ENCODE data around the gene TRIP4. TPM values are rescaled to one million over a fixed set of nuclear protein-coding genes. Genes with fewer than 3 reads are reported as not detected.
"Not testable (repeated sequence)": the region's sequence is repeated elsewhere in the genome, so short reads cannot be mapped to it uniquely, and the experiment has no call there.

TRIP4 gene
- total RNA-seq: 9.4 TPM

DNA sequence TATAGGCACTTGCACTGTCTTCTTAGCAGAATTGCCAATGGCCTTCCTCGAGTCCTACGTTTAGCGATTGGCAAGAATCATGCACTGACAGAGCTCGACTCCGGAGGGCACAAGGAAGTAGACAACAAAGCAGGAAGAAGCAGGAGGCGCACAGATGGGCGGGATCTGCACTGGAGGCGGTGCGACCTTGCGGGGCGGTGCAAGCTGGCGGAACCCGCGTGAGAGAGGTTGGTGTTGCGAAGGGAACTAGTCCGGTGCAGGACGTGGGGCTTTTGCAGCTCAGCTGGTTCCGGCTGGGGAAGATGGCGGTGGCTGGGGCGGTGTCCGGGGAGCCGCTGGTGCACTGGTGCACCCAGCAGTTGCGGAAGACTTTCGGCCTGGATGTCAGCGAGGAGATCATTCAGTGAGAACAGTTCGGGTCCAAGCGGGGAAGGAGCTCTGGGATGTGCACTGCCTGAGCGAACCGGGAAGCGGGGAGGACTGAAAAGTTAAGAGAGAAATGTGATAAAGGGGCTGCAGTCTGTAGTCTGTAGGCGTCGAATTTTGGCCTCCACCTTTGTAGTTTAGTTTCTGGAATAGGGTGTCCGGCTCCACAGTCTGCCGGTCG is at the start of gene TRIP4:
TSS of gene TRIP4 (plus strand) at position 275 of the 607 bp plus-strand sequence. CDS start at position 303, 28 bp downstream.
- Histone ChIP-seq H3K4me3 (ENCODE audit: low read length) (peak within 1 kb of the TSS; percentile 99), H3K4me1 (ENCODE audit: insufficient read depth, low read length) (peaks cover 20% of the 10 kb centered on the region), H3K9me3 (ENCODE audit: low read depth, low read length) (no peaks in the 10 kb centered on the region), H3K27me3 (ENCODE audit: insufficient read depth, low read length) (no peaks in the 10 kb centered on the region)

GRCh38 chr15:64340355-64340754 is 47.3 kb upstream of the TRIP4 start:
- Histone ChIP-seq H3K4me3 (ENCODE audit: low read length) (no peak overlapping the region), H3K9me3 (ENCODE audit: low read depth, low read length) (no peaks in the 10 kb centered on the region), H3K4me1 (ENCODE audit: insufficient read depth, low read length) (peaks cover 6% of the 10 kb centered on the region), H3K27me3 (ENCODE audit: insufficient read depth, low read length) (no peaks in the 10 kb centered on the region)

DNA sequence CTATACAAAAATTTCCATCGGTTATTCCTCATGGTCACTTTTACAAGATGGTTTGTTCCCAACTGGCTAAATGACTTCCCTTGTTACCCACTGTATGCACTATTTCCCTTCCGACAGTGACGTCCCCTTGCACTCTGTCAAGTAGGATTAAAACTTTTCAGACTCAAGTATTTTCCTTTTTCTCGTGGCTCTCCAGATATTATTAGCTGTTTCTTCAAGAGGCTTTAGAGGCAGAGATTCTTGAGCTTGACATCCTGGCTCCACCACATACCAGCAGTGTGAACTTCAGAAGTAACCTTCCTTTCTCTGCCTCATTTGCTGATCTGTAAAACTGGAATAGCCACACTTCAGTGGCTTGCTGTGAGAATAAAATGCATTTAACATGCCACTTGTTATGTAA is 45.7 kb upstream of the TRIP4 start:
- no peaks in the 10 kb centered on the region for H3K27me3 ChIP-seq (ENCODE audit: insufficient read depth, low read length)
- no peak overlapping the region for H3K4me3 ChIP-seq (ENCODE audit: low read length)
- no peaks in the 10 kb centered on the region for H3K4me1 ChIP-seq (ENCODE audit: insufficient read depth, low read length)
- no peaks in the 10 kb centered on the region for H3K9me3 ChIP-seq (ENCODE audit: low read depth, low read length)

DNA sequence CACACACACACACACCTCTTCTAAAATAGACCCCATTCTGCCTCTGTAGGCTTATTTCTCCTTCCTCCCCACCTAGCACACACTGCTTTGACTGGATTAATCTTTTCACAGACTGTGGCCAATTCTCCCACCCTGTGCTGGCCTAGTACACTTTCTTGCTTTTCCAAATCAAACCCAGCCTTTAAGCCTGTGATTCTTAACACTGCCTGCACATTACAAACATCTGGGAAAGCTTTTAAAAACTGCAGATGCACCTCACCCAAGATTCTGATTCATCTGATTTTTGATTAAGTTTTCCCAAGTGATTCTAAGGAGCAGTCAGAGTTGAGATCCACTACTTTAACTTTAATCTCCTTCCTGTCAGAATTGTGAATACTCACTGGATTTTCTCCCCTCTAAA is 44.4 kb upstream of the TRIP4 start:
- H3K4me3 ChIP-seq (ENCODE audit: low read length): no peak overlapping the region
- no peaks in the 10 kb centered on the region for H3K9me3 ChIP-seq (ENCODE audit: low read depth, low read length)
- H3K4me1 ChIP-seq (ENCODE audit: insufficient read depth, low read length): no peaks in the 10 kb centered on the region
- no peaks in the 10 kb centered on the region for H3K27me3 ChIP-seq (ENCODE audit: insufficient read depth, low read length)

DNA sequence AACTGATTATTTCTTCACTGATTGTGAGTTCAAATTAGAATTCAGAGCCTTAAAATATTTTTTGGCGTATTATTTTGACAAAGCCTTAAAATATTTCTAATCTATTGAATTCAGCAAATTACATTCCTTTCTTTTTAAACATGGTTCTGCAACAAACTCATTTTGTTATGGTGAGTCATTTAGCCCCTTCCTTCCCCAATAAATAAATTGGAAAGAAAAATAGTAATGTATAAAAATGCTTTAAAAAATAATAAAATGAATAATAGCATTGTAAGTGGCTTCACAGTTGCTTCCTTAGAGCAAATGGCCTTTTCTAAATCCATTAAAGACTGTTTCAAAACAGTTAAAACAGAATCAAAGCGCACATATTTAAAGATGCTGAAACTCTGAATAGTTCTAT is 43.8 kb upstream of the TRIP4 start:
- H3K4me1 ChIP-seq (ENCODE audit: insufficient read depth, low read length): no peaks in the 10 kb centered on the region
- H3K4me3 ChIP-seq (ENCODE audit: low read length): no peak overlapping the region
- no peaks in the 10 kb centered on the region for H3K9me3 ChIP-seq (ENCODE audit: low read depth, low read length)
- no peaks in the 10 kb centered on the region for H3K27me3 ChIP-seq (ENCODE audit: insufficient read depth, low read length)

- H3K4me3 ChIP-seq (ENCODE audit: low read length): no peak overlapping the region
Measured at GRCh38 chr15:64344651-64345294, 42.9 kb upstream of the TRIP4 start.

DNA sequence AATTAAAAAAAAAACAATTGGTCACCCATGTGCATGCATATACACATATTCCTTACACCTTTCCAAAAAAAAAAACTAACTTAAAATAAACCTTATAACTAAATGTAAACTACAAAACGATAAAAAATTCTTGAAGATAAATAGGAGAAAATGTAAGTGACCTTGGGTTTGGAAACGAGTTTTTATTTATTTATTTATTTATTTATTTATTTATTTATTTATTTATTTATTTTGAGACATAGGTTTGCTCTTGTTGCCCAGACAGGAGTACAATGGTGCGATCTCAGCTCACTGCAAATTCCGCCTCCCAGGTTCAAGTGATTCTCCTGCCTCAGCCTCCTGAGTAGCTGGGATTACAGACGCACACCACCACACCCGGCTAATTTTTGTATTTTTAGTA is 41.4 kb upstream of the TRIP4 start:
- H3K9me3 ChIP-seq (ENCODE audit: low read depth, low read length); H3K4me1 ChIP-seq (ENCODE audit: insufficient read depth, low read length); H3K4me3 ChIP-seq (ENCODE audit: low read length); H3K27me3 ChIP-seq (ENCODE audit: insufficient read depth, low read length): not testable (repeated sequence)

More at GRCh38 chr15:64344651-64345294, 42.9 kb upstream of the TRIP4 start:
- H3K27me3 ChIP-seq (ENCODE audit: insufficient read depth, low read length): no peaks in the 10 kb centered on the region
- no peaks in the 10 kb centered on the region for H3K4me1 ChIP-seq (ENCODE audit: insufficient read depth, low read length)
- H3K9me3 ChIP-seq (ENCODE audit: low read depth, low read length): no peaks in the 10 kb centered on the region

DNA sequence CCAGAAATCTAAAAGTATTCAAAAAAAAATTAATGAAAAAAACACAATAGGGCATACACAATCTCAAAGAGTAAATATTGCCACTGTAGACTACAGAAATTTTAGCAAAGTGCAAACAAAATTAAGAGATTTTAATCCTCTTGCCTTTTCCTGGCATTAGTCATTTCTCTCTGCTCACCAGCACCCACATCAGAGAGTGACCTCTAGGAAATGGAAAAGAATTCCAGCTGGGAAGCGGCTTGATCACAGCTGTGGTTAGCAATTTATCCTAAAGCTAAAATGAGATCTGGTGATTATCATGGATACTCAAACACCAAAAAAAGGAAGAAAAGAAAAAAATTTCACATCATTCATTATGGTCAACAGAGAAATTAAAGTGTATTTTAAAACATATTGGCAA is 39.2 kb upstream of the TRIP4 start:
- peaks cover 8% of the 10 kb centered on the region for H3K4me1 ChIP-seq (ENCODE audit: insufficient read depth, low read length)
- no peak overlapping the region for H3K4me3 ChIP-seq (ENCODE audit: low read length)
- H3K27me3 ChIP-seq (ENCODE audit: insufficient read depth, low read length): no peaks in the 10 kb centered on the region
- no peaks in the 10 kb centered on the region for H3K9me3 ChIP-seq (ENCODE audit: low read depth, low read length)

DNA sequence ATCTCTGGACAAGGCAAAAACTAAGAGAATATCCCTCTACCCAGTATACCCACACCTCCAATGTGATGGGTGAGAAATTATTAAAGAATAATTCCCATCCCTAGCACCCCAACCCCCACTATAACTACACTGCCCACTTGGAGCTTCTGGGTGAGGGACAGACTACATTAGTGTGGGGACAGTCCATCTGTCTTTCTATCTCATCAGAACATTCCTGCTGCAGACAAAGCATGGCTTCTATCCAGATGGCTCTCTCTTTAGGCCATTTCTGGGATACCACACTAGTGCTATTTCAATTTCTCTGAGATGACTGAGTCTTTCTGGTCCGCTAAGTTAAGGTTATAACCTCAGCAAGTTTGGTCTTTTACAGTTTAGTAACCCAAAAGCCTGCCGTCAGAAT is 38.3 kb upstream of the TRIP4 start:
- no peaks in the 10 kb centered on the region for H3K27me3 ChIP-seq (ENCODE audit: insufficient read depth, low read length)
- H3K4me1 ChIP-seq (ENCODE audit: insufficient read depth, low read length): peaks cover 8% of the 10 kb centered on the region
- H3K4me3 ChIP-seq (ENCODE audit: low read length): no peak overlapping the region
- no peaks in the 10 kb centered on the region for H3K9me3 ChIP-seq (ENCODE audit: low read depth, low read length)

DNA sequence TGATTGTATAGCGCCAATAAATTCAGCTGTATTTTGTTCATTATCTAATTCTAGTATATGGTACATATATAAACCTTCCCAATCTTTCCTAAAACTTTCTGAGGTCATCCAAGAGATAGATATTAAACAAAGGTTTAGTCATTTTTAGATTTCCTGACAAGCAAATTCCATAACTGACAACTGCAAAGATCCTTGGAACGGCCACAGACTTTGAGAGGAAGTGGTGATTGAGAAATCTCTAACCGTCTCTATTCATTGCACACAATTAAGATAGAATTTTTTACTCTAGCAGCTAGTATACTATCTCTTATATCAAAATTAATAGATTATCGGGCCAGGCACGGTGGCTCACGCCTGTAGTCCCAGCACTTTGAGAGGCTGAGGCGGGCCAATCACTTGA is 36.4 kb upstream of the TRIP4 start:
- no peak overlapping the region for H3K4me3 ChIP-seq (ENCODE audit: low read length)
- H3K9me3 ChIP-seq (ENCODE audit: low read depth, low read length): no peaks in the 10 kb centered on the region
- H3K27me3 ChIP-seq (ENCODE audit: insufficient read depth, low read length): no peaks in the 10 kb centered on the region
- peaks cover 14% of the 10 kb centered on the region for H3K4me1 ChIP-seq (ENCODE audit: insufficient read depth, low read length)

DNA sequence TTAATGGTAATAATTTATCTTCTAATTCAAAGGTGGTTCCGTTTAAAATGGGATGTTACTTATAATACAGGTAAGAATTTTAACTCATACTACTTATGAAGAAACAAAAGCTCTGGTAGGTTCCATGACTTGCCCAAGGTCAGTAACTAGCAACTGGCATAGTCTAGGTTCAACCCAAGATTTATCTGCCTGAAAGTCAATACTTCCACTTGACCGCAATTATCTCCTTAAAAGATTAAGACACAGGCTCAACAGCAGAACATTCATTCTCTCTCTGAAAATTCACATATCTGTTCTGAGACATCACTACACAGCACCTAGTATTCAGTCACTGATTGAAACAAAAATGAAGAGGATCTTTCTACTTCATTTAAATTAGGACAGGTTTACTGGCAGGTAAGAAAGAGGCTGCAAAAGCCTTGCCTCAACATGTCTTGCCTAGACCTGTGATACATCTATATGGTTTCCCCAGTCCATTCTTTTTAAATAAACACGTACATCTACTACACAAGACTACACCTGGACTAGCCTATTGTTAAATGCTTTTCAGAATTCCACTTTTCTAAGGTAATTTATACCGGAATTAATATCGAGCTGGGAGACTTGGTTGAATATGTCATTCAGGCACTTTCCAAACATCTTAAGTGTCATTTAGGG is 32.8 kb upstream of the TRIP4 start:
- H3K4me3 ChIP-seq (ENCODE audit: low read length): peak overlapping the region; percentile 85
- peaks cover 18% of the 10 kb centered on the region for H3K4me1 ChIP-seq (ENCODE audit: insufficient read depth, low read length)
- no peaks in the 10 kb centered on the region for H3K9me3 ChIP-seq (ENCODE audit: low read depth, low read length)
- no peaks in the 10 kb centered on the region for H3K27me3 ChIP-seq (ENCODE audit: insufficient read depth, low read length)

- H3K4me1 ChIP-seq (ENCODE audit: insufficient read depth, low read length): peaks cover 18% of the 10 kb centered on the region
- no peaks in the 10 kb centered on the region for H3K27me3 ChIP-seq (ENCODE audit: insufficient read depth, low read length)
- peak overlapping the region; percentile 85 for H3K4me3 ChIP-seq (ENCODE audit: low read length)
- H3K9me3 ChIP-seq (ENCODE audit: low read depth, low read length): no peaks in the 10 kb centered on the region
Measured at GRCh38 chr15:64355348-64355943, 32.2 kb upstream of the TRIP4 start.

GRCh38 chr15:64355944-64356709 is 31.5 kb upstream of the TRIP4 start, which contains the start of gene CSNK1G1:
Gene CSNK1G1 (minus strand): TSS chr15:64356173. CDS start chr15:64300499, 55,674 bp downstream.
- Histone ChIP-seq H3K4me1 (ENCODE audit: insufficient read depth, low read length) (peaks cover 18% of the 10 kb centered on the region), H3K9me3 (ENCODE audit: low read depth, low read length) (no peaks in the 10 kb centered on the region), H3K27me3 (ENCODE audit: insufficient read depth, low read length) (no peaks in the 10 kb centered on the region), H3K4me3 (ENCODE audit: low read length) (peak within 1 kb of the TSS; percentile 85)

- H3K4me3 ChIP-seq (ENCODE audit: low read length): peak overlapping the region; percentile 85
- H3K27me3 ChIP-seq (ENCODE audit: insufficient read depth, low read length): no peaks in the 10 kb centered on the region
- peaks cover 14% of the 10 kb centered on the region for H3K4me1 ChIP-seq (ENCODE audit: insufficient read depth, low read length)
- H3K9me3 ChIP-seq (ENCODE audit: low read depth, low read length): no peaks in the 10 kb centered on the region
Measured at GRCh38 chr15:64356710-64357040, 31.0 kb upstream of the TRIP4 start.

- H3K27me3 ChIP-seq (ENCODE audit: insufficient read depth, low read length): no peaks in the 10 kb centered on the region
- peaks cover 4% of the 10 kb centered on the region for H3K4me1 ChIP-seq (ENCODE audit: insufficient read depth, low read length)
- no peaks in the 10 kb centered on the region for H3K9me3 ChIP-seq (ENCODE audit: low read depth, low read length)
- no peak overlapping the region for H3K4me3 ChIP-seq (ENCODE audit: low read length)
Measured at GRCh38 chr15:64361259-64361658, 26.4 kb upstream of the TRIP4 start.
